NCI-H510A treated with DMSO at 0.1 percent for 48 hours (cell line): Measurements from ENCODE around the gene TCEA2.
A peak's percentile ranks its signal among the peaks of the same experiment; 100 is the strongest.
"Not testable (repeated sequence)": the region's sequence is repeated elsewhere in the genome, so short reads cannot be mapped to it uniquely, and the experiment has no call there.

ENCODE experiments used
- DNase-seq: peaks from one replicate; lab custom pipeline; 2025; lab: John Stamatoyannopoulos, UW

Gene TCEA2

DNA sequence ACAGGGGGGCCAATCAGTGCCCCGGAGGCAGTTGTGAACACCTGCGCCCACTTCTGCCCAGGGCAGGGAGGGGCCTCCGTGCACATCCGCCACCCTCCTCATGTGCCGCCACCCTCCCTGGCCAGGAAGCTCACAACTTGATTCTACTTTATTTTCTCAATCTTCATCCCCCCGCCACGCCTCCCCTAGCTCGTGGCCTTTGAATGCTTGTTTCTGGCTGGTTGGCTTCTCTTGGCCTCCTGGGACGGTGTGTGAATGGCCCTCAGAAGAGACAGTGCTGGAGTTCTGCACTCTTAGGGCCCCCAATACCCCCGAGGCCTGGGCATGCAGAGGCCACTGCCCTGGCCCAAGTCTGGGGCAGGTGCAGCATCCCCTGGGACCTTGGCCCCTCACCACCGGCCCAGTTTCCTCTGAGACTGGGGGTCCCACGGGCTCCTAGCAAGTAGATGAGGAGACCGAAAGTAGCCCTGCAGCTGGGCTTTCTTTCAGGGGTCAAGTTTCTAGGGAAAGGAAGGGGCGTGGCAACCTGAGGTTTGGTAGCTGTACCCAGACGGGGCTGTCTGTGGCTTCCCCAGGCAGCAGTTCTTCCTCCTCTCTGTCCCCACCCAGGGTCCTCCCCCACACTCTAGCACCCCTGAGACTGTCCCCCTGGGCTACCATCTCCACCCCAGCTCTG, 15.0 kb downstream of the TCEA2 start:
- DNase-seq, result no peak

DNA sequence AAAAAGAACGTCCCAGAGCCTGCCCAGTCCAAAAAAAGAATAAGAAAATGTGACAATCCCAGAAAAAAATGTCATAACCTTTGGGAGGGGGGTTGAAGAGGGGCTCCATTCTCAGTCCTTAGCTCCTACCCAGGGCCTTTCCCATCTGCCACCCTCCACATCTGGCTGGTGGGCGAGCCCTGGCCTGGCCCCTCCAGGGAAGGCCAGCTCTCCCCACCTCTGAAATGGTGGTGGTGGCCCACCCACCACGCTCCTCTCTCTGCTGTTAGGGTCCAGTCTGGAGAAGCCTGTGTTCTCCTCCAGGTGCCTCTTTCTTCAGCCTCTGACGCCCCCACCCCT, 15.9 kb downstream of the TCEA2 start:
- no peak for DNase-seq

DNA sequence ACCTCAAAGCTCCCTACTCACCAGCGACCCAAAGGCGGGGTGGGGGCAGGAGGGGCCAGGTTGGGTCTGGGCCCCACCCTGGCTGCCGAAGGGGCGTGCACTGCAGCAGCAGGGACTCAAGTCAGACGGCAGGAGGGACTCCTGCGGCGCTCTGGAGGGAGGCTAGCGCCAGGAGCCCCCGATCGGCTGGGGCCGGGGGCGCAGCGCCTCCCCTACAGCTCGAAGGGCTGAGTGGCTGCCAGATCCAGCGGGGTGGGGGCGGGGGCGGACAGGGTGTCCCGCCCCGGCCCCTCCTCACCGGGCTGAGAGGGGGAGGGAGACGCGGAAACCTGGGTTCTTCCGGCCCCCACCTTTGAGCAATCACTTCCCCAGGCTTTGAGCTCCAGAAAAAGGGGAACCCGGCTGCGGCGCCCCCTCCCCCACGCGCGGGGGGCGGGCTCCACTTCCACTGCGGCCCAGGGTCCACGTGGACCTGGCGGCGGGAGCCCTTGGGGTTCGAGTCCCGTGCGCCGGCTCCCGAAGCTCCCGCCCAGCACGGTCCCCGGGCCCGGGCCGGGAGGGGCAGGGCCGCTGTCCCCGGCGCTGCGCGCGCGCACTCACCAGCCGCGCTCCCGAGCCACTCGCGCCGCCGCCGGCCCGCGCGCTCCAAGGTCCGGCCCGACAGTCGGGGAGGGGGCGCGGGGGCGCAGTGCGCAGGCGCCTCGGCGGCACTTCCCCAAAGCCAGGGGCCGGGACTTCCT, 16.4 kb downstream of the TCEA2 start, which contains the start of gene RGS19:
Gene RGS19, minus strand, starts transcription at position 246 of the 740 bp plus-strand sequence. CDS start 2,632 bp downstream, outside the sequence.
- DNase-seq, result peak; percentile 24

DNA sequence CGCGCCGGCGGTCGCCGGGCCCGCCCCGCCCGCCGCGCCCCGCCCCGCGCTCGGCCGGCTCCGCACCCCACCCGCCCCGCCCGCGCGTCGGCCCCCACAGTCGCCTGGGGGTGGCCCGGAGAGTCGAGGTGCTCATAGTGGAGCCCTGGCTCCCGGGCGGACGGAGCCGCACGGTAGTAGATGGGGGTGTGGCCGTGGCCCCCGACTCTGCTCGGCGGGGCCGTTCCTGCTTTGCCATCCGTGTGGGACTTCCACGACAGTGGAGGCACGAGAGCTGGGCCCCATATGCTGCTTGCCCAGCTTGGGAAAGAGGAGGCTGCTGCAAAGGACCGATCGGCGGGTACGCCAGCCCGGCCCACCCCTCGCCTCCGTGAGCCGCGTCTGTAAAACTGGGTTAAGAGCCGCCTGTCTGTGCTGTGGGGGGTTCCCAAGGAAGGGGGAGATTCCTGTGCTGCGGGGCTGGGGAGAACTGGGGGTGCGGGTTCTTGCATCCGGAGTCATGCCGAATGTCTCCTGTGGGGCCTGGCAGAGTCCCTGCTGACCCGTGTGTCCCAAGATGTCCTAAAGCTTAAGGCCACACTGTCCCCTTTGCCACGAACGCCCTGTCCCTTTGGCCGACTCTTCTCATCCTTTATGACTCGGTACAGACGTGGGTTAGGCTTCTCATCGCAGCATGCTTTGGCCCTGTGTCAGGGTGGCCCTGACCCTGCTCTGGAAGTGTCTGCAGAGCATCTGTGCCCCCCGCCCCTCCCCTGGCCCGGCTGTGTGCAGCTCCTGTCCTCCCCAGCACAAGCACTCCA, 17.2 kb downstream of the TCEA2 start, which contains the start of gene OPRL1:
Gene OPRL1, plus strand, starts transcription at position 70 of the 800 bp plus-strand sequence. CDS start 12,639 bp downstream, outside the sequence.
- no peak for DNase-seq

DNA sequence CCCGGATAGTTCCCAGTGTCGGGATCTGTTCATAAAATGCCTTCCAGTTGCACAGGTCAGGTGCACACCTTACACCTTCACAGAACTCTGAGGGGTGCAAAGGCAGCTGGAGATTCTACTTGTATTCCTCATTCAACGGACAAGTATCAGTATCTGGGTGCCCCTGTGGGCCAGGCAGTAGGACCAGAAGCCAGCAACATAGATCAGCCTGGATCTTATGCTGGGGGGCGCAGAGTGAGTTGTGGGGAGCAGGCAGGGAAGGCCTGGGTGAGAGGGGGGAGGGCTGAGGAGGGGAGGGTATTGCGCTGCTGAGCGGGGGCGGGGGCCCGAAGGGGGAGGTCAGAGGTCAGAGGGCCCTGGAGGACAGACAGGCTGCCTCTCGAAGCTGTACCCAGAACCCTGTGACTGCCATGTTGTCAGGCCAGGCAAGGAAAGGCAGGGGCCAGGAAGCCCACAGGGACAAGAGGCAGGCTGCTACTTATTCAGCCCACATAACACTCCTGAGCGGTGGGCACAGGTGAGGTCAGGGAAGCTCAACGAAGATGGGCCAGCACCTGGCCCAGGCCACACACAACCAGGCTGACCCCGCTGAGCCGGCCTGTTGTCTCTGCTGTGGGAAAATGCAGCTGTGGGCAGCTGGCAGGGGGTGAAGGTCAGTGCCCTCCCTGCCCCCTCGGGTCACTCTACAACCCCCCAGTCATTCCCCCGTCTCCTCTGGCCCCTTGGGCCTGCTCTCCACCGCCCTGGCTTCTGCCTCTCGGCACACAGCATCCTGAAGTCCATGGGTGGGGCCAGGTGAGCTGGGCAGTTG, 18.0 kb downstream of the TCEA2 start:
- no peak for DNase-seq

DNA sequence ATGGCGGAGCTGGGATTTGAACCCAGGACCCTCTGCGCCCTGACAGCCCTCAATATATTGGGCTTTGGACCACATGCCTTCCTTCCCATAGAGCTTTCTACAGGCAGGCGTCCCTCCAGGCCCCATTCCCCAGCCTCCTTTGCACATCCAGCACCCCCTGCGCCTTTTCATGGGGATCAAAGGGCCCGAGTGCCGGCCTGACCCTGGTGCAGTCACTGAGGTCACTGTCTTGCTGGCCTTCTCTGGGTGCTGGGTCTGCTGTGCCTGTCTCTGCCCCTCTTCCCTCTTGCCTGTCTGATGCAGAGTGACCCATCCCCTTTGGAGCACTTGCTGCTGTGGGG, 18.6 kb downstream of the TCEA2 start:
- no peak for DNase-seq

DNA sequence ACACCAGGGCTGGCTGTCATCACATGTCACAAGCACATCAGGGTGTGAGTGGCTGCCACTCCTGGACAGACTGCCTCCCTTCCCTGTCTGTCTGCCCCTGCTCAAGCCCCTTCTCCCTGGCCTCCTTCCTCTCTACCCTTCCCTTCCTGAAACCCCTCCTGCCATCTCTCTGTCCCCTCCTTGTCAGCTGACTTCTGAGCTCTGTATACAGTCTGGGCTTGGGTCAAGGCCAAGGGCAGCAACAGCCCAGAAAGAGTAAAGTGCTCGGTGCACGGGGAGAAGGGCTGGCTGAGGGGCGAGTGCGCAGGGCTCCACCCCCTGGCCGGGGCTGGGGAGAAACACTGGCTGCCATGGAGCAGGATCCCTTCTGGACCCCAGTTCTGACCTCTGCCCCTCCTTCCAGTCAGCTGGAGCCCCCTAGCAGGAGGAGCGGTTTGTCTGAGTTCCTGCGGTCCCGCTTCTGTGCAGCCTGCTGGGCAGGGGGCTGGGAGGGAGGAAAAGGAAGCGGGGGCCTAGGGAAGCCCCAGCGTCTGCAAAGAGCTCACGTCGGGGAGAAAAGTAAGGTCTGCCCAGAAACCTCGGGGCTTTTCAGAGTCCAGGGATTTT, 19.2 kb downstream of the TCEA2 start:
- no peak for DNase-seq

DNA sequence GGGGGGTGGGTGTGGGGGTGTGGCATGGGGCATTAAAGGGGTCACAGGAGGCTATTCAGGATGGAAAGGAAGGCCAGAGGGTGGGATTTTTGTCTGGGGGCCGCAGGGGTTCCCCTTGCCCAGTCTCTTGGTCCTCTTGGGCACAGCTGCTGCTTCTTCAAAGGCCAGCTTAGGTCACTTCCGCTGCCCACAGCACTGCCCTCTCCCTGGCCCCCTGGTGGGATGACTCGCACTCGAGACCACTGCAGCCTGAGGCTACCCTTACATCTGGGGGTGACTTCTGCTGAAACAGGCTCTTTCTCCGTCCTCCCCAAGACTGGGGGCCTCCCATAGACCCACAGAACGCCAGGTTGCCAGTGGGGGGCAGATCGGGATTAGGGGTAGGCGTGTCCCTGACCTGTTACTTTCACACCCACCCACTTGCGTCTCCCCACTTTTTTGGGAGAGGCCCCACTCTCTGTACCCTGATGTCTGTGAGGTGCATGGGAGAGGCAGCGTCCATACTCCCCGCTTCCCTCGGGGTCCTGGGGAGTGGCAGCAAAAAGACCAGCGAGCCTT, 19.9 kb downstream of the TCEA2 start:
- DNase-seq, result no peak

DNA sequence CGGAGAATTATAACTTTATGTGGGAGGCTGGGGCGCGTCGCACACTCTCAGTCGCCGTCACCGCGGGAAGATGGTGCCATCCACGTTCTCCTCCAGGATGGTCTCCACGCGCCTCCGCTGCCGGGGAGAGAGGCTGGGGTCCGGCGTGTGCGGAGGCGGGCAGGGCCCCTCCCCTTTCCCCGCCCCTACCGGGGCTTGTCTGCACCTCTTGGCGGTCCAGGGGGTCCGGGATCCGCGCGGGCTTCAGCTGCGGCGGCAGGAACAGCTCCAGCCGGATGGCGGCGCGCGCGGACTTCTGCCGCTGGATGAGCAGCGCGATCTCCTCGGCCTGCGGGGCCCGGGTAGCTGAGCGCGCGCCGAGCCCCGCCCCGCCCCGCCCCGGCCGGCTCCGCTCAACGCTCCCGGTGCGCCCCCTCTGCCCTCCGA, 20.4 kb downstream of the TCEA2 start:
- DNase-seq, result peak; percentile 54

DNA sequence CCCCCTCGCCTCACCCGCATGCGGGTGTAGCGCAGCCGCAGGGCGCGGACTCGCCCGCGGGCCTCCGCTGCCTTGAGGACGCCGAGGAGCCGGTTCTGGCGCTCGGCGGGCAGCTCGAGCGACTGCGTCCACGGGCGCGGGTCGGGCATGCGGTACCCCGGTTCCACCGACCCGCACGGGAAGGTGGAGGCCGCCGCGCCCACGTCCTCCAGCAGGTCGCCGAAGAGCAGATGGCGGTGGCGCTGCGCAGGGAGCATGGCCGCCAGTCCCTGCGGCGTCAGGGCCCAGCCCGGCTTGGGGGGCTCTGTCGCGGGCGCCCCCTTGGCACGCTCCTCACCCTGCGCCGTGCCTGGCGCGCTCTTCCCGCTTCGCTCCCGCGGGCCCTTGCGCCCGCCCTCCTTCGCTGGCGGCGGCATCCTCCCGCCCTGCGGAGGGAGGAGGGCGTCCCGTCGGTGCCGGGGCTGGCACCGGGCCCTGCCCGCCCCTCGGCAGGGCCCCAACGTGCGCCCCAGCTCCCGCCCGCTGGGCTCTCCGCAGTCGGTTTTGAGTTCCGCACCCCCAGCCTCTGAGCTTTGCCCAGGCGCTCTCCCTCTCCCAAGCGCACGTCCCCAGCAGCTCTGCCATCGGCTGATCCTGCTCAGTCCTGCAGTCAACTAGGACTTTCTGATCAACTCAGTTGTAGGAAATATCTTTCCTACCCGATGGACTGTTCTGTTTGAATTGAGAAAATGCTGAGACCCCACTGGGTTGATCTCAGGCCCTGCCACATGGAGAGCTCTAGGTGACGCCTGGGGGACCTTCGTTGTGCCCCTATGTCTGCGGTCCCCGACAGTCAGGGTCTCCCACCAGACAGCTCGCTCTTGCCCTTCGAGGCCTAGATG, 21.0 kb downstream of the TCEA2 start, which contains the start of gene LKAAEAR1:
Gene LKAAEAR1, minus strand, starts transcription at position 595 of the 881 bp plus-strand sequence. Its CDS starts 179 bp downstream, at position 416.
- DNase-seq, result no peak

DNA sequence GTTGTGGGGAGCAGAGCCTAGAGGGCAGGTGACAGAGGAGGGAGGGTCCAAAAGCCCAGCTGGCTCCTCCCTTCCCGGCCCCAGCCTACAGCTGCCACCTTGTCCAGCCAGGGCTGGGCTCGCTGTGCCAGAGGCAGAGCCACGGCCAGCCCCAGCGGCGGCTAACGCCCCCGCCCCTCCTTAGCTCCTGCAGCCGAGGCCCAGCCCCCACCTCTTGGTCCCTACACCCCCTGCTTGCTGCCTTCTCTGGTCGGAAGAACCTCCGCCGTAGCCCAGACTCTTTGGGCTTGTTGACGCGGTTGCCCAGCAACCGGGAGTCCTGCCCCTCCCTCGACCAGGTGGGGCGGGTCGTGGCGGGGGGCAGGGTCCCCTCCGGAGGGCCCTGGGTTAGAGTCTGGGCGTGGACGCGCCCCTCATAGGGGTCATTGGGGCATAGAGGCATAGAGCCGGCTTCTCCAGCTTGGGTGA, 21.7 kb downstream of the TCEA2 start:
- no peak for DNase-seq

DNA sequence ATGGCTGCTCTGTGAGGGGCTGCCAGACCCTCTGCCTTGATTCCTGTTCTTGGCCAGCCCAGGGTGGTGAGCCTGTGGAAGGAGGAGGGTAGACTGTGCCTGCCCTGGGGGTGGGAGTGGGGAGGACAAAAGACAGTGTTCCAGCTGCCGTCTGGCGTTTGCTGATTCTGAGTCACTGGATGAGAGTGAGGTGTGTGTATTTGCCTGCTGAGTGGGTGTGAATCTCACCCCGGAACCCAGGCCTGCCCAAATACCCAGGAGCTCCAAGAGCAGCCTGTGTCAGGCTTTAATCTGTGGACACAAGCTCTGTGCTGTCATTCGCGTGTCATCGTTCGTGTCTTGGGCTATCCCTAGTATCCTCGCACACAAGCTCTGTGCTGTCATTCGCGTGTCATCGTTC, 23.8 kb downstream of the TCEA2 start:
- no peak for DNase-seq

DNA sequence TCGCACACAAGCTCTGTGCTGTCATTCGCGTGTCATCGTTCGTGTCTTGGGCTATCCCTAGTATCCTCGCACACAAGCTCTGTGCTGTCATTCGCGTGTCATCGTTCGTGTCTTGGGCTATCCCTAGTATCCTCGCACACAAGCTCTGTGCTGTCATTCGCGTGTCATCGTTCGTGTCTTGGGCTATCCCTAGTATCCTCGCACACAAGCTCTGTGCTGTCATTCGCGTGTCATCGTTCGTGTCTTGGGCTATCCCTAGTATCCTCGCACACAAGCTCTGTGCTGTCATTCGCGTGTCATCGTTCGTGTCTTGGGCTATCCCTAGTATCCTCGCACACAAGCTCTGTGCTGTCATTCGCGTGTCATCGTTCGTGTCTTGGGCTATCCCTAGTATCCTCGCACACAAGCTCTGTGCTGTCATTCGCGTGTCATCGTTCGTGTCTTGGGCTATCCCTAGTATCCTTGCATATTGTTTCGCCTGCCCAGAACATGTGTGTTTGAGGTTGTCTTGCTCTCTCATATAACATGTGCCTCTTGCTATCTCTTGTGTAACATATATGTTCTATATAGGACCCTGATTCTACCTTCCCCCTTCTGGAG, 24.3 kb downstream of the TCEA2 start:
- not testable (repeated sequence) for DNase-seq

DNA sequence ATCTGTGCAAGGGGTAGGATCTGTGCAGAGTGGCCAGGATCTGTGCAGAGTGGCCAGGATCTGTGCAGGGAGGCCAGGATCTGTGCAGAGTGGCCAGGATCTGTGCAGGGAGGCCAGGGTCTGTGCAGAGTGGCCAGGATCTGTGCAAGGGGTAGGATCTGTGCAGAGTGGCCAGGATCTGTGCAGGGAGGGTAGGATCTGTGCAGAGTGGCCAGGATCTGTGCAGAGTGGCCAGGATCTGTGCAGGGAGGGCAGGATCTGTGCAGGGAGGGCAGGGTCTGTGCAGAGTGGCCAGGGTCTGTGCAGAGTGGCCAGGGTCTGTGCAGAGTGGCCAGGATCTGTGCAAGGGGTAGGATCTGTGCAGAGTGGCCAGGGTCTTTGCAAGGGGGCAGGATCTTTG, 25.6 kb downstream of the TCEA2 start:
- not testable (repeated sequence) for DNase-seq

DNA sequence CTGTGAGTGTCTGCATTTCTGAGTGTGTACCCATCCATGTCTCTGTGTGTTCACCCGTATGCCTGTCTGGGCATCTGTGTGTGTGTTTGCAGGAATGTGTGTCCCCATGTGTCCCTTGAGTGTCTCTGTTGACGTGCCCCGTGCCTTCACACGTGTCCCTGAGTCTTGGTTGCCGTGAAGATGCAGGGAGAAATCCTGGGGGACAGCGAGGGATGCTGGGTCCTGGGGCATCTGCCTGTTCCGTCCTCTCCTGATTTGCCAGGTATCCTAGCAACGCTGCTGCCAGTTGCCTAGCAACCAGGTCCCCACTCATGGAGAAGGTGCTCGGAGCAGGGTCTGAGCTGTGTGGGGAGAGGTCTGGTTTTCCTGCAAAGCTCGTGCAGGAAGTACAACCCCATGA, 27.2 kb downstream of the TCEA2 start:
- DNase-seq, result no peak

DNA sequence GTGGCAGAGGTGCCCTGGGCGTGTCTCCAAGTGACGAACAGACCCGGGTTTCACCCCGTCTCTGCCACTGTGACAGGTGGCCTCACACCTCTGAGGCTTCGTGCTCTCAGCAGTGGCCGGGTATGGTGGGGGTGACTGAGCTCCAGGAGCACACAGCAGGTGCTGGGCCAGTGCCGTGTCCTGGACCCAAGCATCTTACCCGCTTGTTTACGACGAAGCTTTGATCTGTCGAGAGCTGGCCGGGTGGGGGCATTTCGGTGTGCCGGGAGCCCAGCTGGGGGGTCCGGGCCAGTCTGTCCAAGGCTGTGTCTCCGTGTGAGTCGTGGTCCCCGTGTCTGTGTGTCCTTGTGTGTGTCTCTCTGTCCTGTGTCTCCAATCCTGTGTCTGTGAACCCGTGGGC, 28.3 kb downstream of the TCEA2 start:
- no peak for DNase-seq

DNA sequence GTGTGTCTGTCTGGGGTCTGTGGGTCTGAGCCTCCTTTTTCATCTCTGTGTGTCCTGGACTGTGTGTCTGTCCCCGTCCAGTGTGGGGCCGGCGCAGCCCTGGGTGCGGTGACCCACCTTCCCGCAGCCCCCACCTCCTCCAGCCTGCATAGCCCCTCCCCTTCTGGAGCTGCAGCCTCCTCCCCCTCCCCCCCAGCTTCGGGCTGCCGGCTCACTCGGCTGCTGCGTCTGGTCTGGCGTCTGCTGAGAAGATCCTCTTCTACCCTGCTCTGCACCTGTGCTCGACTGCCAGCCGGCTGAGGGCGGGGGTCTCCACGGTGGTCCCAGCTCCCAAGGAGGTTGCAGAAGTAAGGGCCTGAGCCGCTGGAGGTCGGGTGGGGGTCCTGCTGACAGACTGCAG, 28.8 kb downstream of the TCEA2 start:
- DNase-seq, result no peak

DNA sequence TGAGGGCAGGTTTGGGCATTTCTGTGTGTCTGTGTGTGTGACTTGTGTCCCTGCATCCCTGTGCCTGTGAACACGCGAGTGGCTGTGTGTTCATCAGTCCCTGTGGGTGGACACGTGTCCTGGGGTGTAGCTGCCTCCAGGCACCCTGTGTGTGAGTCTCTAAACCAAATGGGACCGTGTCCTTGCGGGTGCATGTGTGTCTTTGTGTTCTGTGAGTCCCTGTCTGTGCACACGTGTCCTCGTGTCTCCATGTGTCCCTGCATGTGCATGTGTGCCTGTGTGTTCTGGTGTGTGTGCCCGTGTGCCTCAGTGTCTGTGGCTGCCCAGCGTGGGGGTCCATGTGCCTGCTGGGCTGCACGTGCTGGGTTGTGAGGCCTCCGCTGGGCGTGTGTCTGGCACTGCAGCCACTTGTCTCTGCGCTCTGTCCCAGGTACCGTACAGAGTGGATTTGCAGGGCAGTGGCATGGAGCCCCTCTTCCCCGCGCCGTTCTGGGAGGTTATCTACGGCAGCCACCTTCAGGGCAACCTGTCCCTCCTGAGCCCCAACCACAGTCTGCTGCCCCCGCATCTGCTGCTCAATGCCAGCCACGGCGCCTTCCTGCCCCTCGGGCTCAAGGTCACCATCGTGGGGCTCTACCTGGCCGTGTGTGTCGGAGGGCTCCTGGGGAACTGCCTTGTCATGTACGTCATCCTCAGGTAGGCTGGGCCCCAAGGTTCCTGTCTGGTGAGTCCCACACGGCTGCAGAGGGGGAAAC, 29.4 kb downstream of the TCEA2 start:
- no peak for DNase-seq

DNA sequence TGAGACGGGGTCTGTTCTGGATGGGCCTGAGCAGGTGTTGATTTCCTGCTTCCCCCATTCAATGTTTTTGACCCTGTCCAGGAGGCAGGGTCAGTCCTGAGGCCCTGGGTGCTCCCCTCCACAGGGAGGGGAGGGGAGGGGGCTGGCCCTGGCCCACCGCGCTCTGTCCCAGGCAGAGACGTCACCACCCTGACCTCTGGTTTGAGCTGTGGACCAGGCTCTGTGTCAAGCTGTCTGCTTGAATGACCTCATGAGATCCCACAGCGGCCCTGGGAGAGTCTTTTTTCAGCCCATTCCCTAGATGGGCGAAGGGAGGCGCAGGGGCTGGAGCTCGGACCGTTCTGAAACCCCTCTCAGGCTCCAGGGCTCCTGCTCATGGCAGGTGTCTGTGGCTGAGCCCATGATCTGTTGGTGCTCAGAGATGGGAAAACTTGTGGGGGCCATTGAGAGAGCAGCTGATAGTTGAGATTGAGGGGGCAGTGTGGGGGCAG, 30.1 kb downstream of the TCEA2 start:
- no peak for DNase-seq
